Fibroblast of skin of left quadriceps (primary cell): Measurements from ENCODE around the gene KIF13A.
A peak's percentile ranks its signal among the peaks of the same experiment; 100 is the strongest.
"Not testable (repeated sequence)": the region's sequence is repeated elsewhere in the genome, so short reads cannot be mapped to it uniquely, and the experiment has no call there.

Experiments
- DNase-seq, 2 experiments: peaks; one replicate each; pipeline ENCODE4 v3.0.0-alpha.2; 2013; ENCODE audit warnings: low read depth in 2 of 2

The KIF13A gene

GRCh38 chr6:17871189-17871519 is 116.3 kb downstream of the KIF13A start:
- no peak for DNase-seq

- DNase-seq = no peak
Measured at GRCh38 chr6:17870300-17871188, 116.9 kb downstream of the KIF13A start.

GRCh38 chr6:17869753-17870050 is 117.7 kb downstream of the KIF13A start:
- no peak for DNase-seq

GRCh38 chr6:17869010-17869752 is 118.3 kb downstream of the KIF13A start:
- DNase-seq = no peak

GRCh38 chr6:17867880-17868279 is 119.6 kb downstream of the KIF13A start:
- peak; percentile 65 to 70 for DNase-seq

- no peak for DNase-seq
Measured at GRCh38 chr6:17866876-17867444, 120.5 kb downstream of the KIF13A start.

- DNase-seq = no peak
Measured at GRCh38 chr6:17865798-17866725, 121.4 kb downstream of the KIF13A start.

GRCh38 chr6:17865243-17865642 is 122.2 kb downstream of the KIF13A start:
- DNase-seq = no peak

- no peak for DNase-seq
Measured at GRCh38 chr6:17863901-17864754, 123.3 kb downstream of the KIF13A start.

- DNase-seq = no peak
Measured at GRCh38 chr6:17861361-17861760, 126.1 kb downstream of the KIF13A start.

GRCh38 chr6:17859846-17860245 is 127.6 kb downstream of the KIF13A start:
- no peak for DNase-seq

- DNase-seq = no peak
Measured at GRCh38 chr6:17858584-17858983, 128.9 kb downstream of the KIF13A start.

GRCh38 chr6:17857188-17857587 is 130.2 kb downstream of the KIF13A start:
- not testable (repeated sequence) for DNase-seq

GRCh38 chr6:17856306-17856705 is 131.1 kb downstream of the KIF13A start:
- no peak for DNase-seq

GRCh38 chr6:17855381-17855780 is 132.1 kb downstream of the KIF13A start:
- DNase-seq = no peak

- no peak for DNase-seq
Measured at GRCh38 chr6:17853533-17853932, 133.9 kb downstream of the KIF13A start.

GRCh38 chr6:17851720-17852161 is 135.7 kb downstream of the KIF13A start:
- peak in 1 of 2 experiments; percentile 20 for DNase-seq

GRCh38 chr6:17851001-17851719 is 136.3 kb downstream of the KIF13A start:
- DNase-seq = no peak

GRCh38 chr6:17850281-17850680 is 137.2 kb downstream of the KIF13A start:
- no peak for DNase-seq

- no peak for DNase-seq
Measured at GRCh38 chr6:17847203-17847760, 140.2 kb downstream of the KIF13A start.
